ENCODE measurements around the gene TAF10.
A peak's percentile ranks its signal among the peaks of the same experiment; 100 is the strongest.

TAF10 gene

DNA sequence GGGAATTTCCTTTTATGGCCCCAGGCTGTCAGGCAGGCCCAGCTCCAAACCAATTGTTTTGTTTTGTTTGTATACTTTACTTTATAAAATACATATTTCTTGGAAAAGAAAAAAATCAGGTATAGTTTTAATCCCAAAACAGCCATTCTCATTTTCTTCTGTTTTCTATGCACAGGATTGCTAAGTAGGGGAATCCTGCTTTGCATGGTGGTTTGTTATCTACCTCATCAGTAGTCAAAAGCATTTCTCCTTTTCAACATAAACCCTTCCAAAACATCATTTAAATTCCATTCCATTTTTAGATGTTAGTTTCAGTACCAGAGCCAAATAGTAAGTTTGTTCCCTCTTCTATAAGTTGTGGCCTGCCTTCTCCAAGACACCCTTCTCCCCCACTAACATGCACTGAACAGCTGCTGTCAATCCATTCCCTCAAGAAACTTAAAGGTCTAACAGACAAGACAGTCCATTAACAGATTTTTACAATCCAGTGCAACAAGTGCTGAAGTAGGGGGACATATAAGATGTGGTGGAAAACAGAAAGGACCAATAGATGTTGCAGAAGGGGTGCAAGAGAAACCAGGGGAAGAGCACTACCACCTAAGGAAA lies 4.7 kb downstream of the TAF10 start:
- no peak for DNase-seq

DNA sequence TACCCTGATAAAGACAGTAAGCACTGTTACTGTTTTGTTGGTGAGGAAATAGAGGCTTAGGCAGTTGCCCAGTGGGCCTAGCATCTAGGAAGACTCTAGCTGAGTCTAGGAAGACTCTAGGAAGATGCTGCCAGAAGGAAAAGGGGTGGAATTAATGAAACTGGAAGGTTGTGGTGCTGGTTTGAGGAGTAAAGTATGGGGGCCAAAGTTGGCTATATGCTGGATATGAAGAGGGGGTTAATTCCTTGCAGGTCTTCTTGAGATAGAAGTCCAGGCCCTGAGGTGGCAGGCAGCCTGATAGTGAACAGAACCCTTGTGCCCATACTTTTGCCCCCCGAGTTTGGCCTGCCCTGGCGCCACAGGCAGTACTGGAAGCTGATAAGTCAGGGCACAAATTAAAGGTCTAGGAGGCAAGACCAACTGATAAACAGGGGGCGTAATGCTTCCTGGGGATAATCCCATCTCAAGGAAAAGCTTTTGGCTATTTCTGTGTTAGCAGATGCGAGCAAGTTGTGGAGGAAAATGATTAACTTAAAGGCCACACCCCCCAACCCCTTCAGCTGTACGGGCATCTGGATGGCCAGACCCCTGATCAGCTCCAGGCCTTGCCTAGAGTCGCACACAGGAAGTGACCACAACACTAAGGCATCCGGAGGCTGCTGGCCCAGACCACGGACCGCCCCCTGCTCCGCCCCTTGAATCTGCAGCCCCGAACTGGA lies 5.4 kb downstream of the TAF10 start:
- DNase-seq: peak; percentile 80

DNA sequence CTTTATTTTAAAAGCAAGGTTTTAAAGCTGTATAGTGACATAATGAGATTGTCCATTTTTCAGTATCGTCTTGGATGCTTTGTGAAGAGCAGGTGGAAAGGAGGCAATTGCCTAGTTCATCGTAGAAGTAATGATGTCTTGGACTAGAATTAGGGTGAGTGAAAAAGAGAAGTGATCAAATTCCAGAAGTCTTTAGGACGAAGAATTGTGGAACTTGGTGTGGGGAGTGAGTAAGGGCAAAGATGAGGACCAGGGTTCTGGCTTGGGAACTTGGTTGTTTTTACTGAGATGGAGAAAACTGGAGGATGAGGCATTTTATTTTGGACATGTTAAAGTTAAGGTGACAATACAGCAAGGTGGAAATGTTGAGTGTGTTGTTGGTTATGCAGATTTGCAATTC lies 7.2 kb downstream of the TAF10 start:
- DNase-seq: no peak

DNA sequence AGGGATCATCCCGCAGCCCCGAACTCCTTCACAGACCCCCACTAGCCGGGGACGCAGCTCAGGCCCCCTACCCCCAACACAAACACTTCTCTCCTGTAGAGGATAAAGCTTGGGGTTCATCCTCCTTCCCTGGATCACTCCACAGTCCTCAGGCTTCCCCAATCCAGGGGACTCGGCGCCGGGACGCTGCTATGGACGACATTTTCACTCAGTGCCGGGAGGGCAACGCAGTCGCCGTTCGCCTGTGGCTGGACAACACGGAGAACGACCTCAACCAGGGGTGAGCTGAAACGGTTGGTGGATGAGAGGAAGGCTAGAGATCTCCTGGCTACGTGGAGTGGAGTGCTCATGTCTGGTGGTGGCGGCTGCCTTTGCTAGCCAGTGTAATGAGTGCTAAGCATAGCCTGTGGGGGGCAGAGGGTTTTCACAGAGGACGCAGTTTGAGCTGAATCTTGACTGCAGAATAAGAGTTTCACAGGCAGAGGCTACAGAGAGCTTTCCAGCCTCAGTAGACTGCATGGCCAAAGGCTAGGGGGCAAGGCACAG lies 7.9 kb downstream of the TAF10 start:
- DNase-seq: peak; percentile 78

DNA sequence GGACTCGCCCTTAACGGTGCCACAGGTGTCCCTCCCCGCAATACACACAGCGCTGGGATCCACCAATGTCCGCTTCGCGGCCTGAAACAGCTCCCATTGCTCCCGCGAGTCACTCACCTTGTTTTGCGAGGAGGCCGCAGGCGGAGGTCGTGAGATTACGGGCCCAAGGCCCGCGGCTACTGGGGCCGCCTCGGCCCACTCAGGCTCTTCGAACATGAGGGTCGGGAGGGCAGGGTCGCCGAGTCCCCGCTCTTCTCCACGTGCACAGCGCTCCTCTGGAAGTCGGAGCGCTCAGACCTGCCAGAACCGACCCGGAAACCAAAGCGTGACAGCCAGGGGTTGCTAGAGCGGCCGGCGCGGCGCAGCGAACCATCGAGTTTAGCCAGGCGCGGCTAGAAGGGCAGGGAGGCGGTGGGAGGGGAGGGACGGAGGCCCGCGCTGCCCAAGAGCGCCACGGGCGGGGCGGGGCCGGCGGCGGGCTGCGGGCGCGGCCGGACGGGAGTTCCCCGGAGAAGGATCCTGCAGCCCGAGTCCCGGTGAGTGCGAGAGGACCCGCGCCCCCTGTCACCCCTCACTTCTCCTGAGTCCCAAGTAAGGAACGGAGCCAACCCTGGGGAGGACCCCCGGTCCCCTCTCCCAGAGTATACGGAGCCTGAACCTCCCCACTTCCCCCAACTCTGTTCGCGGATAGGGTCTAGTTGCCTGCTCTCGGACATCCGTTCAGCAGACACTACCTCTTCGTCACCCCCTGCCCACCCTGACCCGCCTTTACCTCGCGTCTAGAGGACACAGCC lies 8.5 kb downstream of the TAF10 start, which contains the start of the genes ILK and RRP8:
Gene ILK (plus strand): TSS at position 488 of the 794 bp plus-strand sequence. CDS start 498 bp downstream, outside the sequence.
Gene RRP8 (minus strand): TSS at position 330 of the 794 bp plus-strand sequence. CDS start 114 bp downstream, at position 216.
- peak; percentile 95 for DNase-seq

DNA sequence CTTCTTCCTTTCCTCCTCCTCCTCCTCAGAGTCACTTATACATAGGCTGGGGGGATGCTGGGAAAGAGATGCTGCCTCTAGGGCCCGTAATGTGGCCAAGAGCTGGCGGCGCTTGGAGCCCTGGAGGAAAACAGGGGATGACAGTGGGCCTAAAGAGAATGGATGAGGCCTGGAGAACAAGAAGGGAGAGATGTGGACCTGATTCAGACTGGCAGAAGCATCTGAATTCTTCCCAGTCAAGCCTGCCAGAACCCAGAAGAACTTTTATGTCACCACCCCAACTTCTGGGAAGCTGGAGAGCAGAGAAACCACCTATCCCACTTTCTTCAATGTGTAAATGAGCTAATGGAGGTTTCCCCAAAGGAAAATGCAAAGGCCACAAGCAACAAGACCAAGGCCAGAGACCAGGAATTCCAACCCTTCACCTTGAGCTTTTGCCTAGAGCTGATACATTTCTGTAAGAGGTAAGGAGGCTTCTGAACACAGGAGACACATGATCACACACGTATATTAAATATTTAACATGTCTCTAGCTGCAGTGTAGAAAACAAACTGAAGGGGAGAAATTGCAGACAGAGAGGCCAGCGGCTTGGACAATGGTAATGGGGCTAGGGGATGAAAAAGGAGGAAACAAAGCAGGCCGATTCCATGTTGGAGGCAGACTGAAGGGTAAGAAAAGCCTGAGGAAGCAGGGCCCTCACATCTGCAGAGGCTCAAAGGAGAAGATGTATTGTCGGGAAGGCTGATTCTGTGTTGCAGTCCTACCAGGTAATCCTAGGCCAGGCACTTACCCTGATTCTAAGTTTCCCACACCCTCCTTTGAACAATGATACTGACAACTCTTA lies 9.7 kb downstream of the TAF10 start:
- no peak for DNase-seq

DNA sequence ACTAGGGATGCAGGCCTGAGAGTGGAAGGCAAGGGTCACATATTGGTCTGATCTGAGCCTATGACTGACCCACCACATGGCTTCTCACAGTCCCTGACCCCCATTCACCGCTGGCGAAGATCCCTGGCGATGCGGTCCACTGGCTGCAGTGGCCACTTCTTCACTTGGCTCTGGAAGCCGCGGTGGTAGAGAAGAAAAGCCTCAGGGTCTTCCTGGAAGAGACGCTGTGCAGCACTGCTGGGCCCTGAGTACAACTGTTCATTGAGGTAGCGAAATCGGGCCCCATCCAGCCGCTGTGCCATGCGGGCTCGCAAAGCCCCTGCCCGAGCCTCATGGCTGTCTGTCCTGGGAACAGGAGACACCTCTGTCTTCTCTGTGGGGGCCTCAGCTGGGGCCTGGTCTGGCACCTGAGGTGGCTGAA lies 11.0 kb downstream of the TAF10 start:
- no peak for DNase-seq

DNA sequence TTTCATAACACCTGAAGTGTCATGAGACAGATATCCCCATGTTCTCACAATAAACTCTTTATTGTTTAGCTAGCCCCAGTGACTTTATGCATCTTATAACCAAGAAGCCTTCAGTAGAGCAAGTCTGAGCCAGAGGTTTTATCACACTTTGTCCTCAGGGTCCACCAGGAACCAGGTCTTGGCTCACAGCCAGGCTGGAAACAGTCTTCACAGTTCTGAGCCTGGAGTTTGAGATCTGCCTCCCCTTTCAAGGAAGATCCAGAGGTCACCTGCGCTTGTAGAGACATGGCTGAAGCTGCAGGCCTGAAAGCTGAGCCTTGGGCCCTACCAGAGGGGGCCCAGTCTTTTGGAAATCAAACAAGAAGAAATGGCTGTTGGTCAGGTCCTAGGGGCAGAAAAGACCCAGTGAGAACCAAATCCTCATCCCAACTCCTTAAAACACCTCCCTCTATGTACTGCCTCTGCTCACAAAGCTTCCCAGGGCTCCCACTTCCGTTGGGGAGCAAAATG lies 12.1 kb downstream of the TAF10 start:
- DNase-seq: no peak

DNA sequence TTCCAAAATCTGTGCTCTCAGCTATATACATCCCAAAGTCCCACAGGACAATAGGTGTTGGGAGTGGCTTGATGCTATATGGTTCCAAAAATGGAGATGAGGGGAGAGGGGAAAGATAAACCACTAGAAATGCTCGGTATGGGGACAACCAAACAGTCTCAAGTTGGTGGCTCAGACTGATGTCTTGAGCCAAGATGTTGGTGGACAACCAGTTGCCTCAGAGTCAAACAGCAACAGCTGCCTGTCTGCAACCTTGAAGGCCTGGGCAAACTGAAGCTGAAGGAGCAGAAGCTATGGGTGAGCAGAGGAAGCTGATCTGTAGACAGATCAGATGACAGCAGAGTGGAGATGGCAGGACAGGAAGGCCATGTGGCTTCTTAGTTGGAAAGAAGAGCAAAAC lies 12.6 kb downstream of the TAF10 start:
- no peak for DNase-seq

DNA sequence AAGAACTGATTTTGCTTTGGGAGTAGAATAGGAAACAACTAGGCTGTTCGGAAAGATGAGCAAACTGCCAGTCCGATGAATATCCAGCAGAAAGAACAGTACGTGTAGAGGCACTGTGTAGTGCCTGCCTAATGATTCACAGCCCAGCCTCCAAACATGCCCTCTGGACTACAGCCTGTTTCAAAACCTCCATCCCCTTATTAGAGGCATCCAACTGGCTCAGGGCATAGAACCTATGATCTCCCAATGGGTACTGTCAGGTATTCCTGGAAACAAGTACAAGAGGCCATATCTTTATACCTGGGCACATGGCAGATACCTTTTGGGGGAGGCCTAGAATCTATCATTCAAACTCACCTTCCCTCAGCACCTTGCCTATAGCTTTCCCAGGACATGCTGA lies 13.5 kb downstream of the TAF10 start:
- no peak for DNase-seq

DNA sequence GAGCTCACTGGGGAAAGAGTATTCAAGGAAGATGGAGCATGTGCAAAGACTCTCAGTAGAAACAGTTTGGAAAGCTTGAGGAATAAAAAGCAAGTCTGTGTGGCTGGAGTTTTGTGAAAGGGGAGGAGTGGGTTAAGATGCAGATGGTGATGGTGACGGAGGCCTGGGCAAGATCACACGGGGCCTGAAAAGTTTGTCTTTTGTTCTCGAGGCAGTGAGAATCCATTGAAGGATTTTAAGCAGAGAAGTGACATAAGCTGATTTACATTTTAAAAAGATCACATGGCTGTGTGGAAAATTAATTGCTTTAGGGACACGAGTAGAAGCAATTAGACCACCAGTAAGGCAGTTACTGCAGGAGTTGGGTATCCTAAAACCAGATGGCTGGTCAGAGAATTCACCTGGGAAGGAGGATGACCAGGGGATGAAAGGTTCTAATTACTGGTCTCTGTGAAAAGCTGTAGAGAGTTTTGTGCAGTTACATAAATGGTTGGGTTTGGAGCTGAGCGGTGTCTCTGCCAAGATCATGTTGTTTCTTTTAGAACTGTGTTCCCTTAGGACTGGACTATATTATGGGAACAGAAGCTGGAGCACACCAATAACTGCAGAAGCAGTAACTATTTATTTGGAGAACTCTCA lies 15.7 kb downstream of the TAF10 start:
- no peak for DNase-seq

DNA sequence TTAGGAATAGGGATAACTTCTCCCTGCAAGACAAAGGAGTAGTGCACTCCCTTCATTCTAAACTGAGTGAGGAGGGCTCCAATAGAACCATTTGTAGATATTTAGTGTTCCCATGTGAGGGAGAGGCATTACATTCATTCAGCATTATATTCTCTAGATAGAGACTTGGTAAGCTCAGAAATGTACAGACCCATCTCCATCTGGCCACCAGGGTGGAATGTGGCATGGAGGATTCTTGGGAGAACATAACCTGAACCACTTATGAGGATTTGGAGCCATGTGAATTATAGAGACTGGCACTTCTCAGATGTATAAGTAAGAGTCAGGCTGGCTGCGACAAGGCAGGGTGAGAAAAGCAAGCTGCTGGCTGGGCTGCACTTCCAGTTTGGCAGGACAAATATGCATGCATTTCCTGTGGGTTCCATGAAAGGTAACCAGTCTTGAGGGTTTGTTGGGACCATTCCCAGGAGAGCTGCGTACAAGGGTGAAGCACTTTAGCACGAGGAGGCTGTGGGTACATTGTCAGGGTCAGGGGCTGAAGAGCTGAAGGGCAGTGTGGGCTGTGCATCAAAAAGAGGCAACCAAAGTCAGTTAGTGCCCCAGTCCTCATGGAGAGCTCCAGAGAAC lies 17.8 kb downstream of the TAF10 start:
- DNase-seq: no peak

DNA sequence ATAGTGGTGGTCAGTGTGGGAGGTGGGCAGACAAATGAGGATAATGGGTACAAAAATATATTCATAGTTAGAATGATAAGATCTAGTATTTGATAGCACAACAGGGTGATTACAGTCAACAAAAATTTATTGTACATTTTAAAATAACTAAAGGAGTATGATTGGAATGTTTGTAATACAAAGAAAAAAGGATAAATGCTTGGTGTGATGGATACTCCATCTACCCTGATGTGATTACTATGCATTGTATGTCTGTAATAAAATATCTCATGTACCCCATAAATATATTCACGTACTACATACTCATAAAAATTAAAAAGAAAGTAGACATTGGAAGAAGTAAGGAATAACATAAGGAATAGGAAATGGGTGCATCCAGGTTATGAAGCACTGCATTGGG lies 24.0 kb downstream of the TAF10 start:
- no peak for DNase-seq

DNA sequence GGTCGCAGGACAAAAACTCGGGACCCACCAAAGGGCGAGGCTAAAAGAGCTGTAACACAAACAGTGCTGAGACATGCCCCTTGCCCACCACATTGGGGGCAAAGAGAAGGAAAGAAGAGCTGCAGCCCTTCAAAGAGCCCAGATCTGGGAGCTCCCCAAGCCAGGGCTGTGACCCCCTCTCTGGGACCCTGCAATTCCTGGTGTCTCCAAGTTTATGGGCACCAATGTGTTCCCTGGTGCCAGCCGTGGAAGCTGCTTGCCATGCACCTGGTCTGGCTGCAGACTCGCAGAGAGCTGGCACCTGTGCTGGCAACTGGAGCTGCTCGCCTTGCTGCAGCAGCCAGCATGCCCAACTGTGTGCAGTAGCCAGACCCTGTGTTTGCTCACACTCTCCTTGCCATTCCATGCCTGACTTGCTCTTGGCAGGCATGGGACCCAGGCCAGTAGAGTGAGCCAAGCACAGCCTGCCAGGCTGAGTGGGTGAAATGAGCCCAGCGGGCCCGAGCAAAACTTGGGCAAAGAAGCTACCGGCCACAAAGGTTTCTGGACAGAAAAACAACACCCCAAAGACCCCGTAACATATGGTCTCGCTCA lies 24.6 kb downstream of the TAF10 start:
- DNase-seq: no peak

DNA sequence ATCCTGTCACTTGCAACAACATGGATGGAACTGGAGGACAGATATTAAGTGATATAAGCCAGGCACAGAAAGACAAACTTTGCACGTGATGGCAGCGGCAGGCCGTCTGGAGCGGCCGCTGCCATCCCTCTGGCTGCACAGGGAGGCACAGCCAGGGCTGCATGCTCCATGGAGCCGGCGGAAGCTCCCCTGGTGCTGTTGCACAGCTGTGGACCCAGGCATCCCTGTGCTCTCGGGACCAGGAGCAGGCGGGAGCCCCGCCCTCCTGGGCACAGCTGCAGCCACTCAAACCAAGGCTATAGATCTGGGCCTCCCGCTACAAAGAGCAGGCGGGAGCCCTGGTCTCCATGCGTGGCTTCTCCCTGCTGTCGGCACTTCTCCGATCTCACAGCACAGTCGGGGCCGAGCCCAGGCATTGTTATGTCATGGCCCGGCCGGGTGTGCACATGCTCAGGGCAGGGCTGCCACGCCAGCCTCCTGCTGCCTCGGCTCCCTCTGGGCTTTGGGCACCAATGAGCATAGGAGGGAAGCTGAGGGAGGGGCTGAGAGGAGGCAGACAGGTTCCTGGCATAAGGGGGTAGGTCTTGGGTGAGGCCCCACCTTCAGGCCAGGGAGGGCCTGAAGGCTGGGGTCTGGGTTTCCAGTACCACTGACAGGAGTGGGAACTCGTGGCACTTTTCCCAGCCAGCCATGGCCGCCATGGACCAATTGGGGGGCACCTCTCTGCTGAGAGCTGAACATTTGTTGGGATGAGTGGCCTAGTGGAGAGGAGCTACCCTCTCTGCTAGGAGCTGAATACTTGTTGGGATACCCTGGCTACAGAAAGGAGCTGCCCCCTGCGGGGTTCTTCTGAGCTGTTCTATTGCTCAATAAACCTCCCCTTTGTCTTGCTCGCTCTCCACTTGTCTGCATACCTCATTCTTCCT lies 25.3 kb downstream of the TAF10 start:
- peak; percentile 22 for DNase-seq

DNA sequence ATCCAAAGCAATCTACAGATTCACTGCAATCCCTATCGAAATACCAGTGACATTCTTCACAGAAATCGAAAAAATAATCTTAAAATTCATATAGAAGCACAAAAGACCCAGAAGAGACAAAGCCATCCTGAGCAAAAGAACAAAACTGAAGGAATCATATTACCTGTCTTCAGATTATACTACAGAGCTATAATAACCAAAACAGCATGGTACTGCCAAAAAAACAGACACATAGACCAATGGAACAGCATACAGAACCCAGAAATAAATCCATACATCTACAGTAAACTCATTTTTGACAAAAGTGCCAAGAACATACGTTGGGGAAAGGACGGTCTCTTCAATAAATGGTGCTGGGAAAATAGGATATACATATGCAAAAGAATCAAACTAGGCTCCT lies 27.5 kb downstream of the TAF10 start:
- no peak for DNase-seq

DNA sequence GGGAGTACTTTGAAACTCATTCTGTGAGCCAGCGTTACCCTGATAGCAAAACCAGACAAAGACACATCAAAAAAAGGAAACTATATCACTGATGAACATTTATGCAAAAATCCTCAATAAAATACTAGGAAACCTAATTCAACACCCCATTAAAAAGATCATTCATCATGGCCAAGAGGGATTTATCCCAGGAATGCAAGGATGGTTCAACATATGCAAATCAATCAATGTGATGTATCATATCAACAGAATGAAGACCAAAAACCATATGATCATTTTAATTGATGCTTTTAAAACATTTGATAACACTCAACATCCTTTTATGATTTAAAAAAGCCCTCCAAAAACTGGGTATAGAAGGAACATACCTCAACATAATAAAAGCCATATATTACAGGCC lies 28.4 kb downstream of the TAF10 start:
- no peak for DNase-seq

DNA sequence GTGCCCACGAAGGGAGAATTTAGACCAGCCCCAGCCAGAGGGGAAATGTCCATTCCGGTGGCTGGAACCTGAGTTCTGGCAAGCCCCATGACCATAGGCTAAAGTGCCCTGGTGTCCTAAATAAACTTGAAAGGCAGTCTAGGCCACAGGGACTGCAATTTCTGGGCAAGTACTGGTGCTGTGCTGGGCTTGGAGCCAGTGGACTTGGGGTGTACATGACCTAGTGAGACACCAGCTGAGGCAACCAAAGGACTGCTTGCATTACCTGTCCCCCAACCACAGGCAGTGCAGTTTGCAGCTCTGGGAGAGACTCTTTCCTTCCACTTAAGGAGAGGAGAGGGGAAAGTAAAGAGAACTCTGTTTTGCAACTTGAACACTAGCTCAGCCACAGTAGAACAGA lies 32.3 kb downstream of the TAF10 start:
- DNase-seq: no peak

DNA sequence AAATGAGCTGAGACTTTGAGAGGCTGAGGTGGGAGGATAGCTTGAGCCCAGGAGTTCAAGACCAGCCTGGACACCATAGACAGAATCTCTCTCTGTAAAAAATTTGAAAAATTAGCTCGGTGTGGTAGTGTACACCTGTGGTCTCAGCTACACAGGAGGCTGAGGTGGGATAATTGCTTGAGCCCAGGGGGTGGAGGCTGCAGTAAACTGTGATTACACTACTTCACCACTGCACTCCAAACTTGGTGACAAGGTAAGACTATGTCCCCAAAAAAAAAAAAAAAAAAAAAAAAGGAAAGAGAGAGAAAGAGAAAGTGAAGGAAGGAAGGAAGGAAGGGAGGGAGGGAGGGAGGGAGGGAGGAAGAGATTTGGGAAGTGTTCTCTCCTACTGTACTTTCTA lies 33.9 kb downstream of the TAF10 start:
- no peak for DNase-seq

Data from retina (tissue), 1 donor.